Fibroblast of lung (primary cell): ENCODE measurements around the gene PHF10. TPM values are rescaled to one million over a fixed set of nuclear protein-coding genes. Genes with fewer than 3 reads are reported as not detected.

Source experiments
- DNase-seq, 2 donors: peaks; one replicate each; pipeline versions ENCODE4 v3.0.0 to v3.0.0-alpha.2; 2010; ENCODE audit warnings: low read depth in 2 of 2
- H2AFZ ChIP-seq: 2 replicates; pipeline ENCODE4 v1.5.1; 2012; ENCODE audit warnings: low read length, control low read depth, inconsistent platforms
- H3K27ac ChIP-seq: 2 replicates; pipeline ENCODE4 v1.5.1; 2011; ENCODE audit warnings: low read length, control low read depth; ENCODE audit not compliant: insufficient read depth
- H3K27me3 ChIP-seq: 2 replicates; pipeline ENCODE4 v1.5.1; 2011; ENCODE audit warnings: mild to moderate bottlenecking, low read length; ENCODE audit not compliant: control insufficient read depth, insufficient read depth
- H3K36me3 ChIP-seq: 2 replicates; pipeline ENCODE4 v1.5.1; 2011; ENCODE audit warnings: low read length; ENCODE audit not compliant: control insufficient read depth, insufficient read depth
- H3K4me1 ChIP-seq: 2 replicates; pipeline ENCODE4 v1.5.1; 2011; ENCODE audit warnings: low read length; ENCODE audit not compliant: control insufficient read depth, insufficient read depth; ENCODE audit errors: extremely low read depth
- H3K4me2 ChIP-seq: 2 replicates; pipeline ENCODE4 v1.5.1; 2011; ENCODE audit warnings: low read length, control low read depth; ENCODE audit not compliant: insufficient read depth; ENCODE audit errors: extremely low read depth
- H3K4me3 ChIP-seq, 4 experiments: fragments of 200-600 bp in 1 of 4; sonication (generic) in 1 of 4; replicated peaks in 1 of 4; 2 replicates each; pipeline ENCODE4 v1.5.1; 2011 to 2016; ENCODE audit warnings: low read length in 4 of 4, low read depth in 3 of 4, mild to moderate bottlenecking in 3 of 4, control low read depth in 2 of 4, inconsistent platforms in 1 of 4, mixed read lengths in 1 of 4; ENCODE audit not compliant: insufficient read depth in 1 of 4; ENCODE audit errors: control extremely low read depth in 1 of 4
- H3K79me2 ChIP-seq: 2 replicates; pipeline ENCODE4 v1.5.1; 2012; ENCODE audit warnings: mild to moderate bottlenecking, low read length, inconsistent platforms; ENCODE audit not compliant: control insufficient read depth, insufficient read depth
- H3K9ac ChIP-seq: 2 replicates; pipeline ENCODE4 v1.5.1; 2011; ENCODE audit warnings: mild to moderate bottlenecking, low read length, control low read depth; ENCODE audit not compliant: insufficient read depth
- H3K9me3 ChIP-seq: 2 replicates; pipeline ENCODE4 v1.5.1; 2012; ENCODE audit warnings: low read depth, low read length; ENCODE audit not compliant: control insufficient read depth, insufficient read depth
- H4K20me1 ChIP-seq: 2 replicates; pipeline ENCODE4 v1.5.1; 2011; ENCODE audit warnings: low read length; ENCODE audit not compliant: control insufficient read depth, insufficient read depth; ENCODE audit errors: extremely low read depth
- EZH2 ChIP-seq: IDR thresholded peaks from 2 replicates; pipeline ENCODE4 v1.5.1; 2012; ENCODE audit warnings: low read length, control low read depth, mild to moderate bottlenecking; ENCODE audit errors: missing control alignments
- polyA plus RNA-seq, 2 donors: library from polyadenylated mRNA; depleted of rRNA in 1 of 2; stranded (reverse) in 1 of 2; unstranded in 1 of 2; fragments of >200 nt; gene quantifications; 2 replicates each; pipeline ENCODE4 v1.2.1, GENCODE V29; 2011 to 2012; ENCODE audit warnings: missing spikeins in 1 of 2
- total RNA-seq: library from RNA; depleted of rRNA; stranded (reverse); fragments of >200 nt; gene quantifications from 2 replicates; pipeline ENCODE4 v1.2.1, GENCODE V29; 2014
- TF ChIP-seq, protein P1 (sequence below), 2 donors: IDR thresholded peaks in 1 of 2; conservative IDR thresholded peaks in 1 of 2; 1 replicate in 1 of 2; 2 replicates in 1 of 2; pipeline ENCODE4 v1.5.1; 2011 to 2012; ENCODE audit warnings: low read length in 2 of 2, control low read depth in 1 of 2, inconsistent platforms in 1 of 2, low read depth in 1 of 2, mild to moderate bottlenecking in 1 of 2

Gene PHF10
- total and polyA plus RNA-seq, 2 donors (not counting 1 experiment from before 2014, with no cell fraction given): 15.5 to 20.8 TPM

DNA sequence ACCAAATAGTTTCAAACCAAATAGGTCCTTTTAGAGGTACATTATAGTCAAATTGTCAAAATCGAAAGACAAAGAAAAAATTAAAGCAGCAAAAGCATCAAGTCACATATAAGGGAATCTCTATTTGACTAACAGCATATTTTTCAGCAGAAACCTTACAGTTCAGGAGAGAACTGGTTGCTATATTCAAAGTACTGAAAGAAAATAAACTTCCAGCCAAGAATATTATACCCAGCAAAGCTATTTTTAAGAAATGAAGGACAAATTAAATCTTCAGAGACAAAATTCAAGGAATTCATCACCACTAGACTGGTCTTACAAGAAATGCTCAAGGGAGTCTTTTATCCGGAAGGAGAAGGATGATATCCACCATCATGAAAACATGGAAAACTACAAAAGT lies 38.4 kb downstream of the PHF10 start:
- Histone ChIP-seq H3K27ac (no peak overlapping the region), H3K27me3 (no peaks in the 10 kb centered on the region), H3K4me2 (no peak overlapping the region), H4K20me1 (no peaks in the 10 kb centered on the region), H3K36me3 (no peaks in the 10 kb centered on the region), H3K4me1 (no peaks in the 10 kb centered on the region), H2AFZ (no peak overlapping the region), H3K79me2 (no peaks in the 10 kb centered on the region), H3K9me3 (no peaks in the 10 kb centered on the region), H3K9ac (no peak overlapping the region), H3K4me3 (no peak overlapping the region)
- no peak for DNase-seq
- no peak for TF ChIP-seq EZH2
- TF ChIP-seq, protein P1, sequence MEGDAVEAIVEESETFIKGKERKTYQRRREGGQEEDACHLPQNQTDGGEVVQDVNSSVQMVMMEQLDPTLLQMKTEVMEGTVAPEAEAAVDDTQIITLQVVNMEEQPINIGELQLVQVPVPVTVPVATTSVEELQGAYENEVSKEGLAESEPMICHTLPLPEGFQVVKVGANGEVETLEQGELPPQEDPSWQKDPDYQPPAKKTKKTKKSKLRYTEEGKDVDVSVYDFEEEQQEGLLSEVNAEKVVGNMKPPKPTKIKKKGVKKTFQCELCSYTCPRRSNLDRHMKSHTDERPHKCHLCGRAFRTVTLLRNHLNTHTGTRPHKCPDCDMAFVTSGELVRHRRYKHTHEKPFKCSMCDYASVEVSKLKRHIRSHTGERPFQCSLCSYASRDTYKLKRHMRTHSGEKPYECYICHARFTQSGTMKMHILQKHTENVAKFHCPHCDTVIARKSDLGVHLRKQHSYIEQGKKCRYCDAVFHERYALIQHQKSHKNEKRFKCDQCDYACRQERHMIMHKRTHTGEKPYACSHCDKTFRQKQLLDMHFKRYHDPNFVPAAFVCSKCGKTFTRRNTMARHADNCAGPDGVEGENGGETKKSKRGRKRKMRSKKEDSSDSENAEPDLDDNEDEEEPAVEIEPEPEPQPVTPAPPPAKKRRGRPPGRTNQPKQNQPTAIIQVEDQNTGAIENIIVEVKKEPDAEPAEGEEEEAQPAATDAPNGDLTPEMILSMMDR (conservative IDR thresholded peaks at IDR 0.05 in 1 of 2, IDR thresholded peaks at IDR 0.05 in 1 of 2; ENCODE audit: low read depth in 1 of 2, low read length in 2 of 2): no peak

DNA sequence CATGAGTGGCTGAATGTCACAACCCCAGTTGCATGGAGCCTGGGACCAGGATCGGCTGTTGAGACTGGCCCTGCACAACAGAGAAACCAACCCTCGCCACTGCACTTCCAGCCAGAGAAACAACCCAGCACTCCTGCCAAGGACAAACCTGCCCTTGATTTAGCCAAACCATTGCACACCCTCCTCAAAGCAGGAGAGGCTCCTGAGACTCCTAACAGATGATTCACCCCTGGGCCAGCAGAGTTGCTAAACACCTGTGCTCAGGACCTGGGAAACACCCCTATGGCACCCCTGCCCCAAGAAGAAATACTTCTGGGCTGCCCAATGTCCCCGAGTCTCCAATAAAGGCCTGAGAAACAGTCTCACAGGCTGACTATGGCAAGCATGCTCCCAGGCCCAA lies 40.2 kb downstream of the PHF10 start:
- Histone ChIP-seq H4K20me1 (no peaks in the 10 kb centered on the region), H3K9me3 (no peaks in the 10 kb centered on the region), H3K79me2 (no peaks in the 10 kb centered on the region), H3K27me3 (no peaks in the 10 kb centered on the region), H3K27ac (no peak overlapping the region), H3K9ac (no peak overlapping the region), H3K4me3 (no peak overlapping the region), H3K4me2 (no peak overlapping the region), H2AFZ (no peak overlapping the region), H3K4me1 (no peaks in the 10 kb centered on the region), H3K36me3 (no peaks in the 10 kb centered on the region)
- no peak for TF ChIP-seq EZH2
- TF ChIP-seq, protein P1 (conservative IDR thresholded peaks at IDR 0.05 in 1 of 2, IDR thresholded peaks at IDR 0.05 in 1 of 2; ENCODE audit: low read depth in 1 of 2, low read length in 2 of 2): no peak
- no peak for DNase-seq

DNA sequence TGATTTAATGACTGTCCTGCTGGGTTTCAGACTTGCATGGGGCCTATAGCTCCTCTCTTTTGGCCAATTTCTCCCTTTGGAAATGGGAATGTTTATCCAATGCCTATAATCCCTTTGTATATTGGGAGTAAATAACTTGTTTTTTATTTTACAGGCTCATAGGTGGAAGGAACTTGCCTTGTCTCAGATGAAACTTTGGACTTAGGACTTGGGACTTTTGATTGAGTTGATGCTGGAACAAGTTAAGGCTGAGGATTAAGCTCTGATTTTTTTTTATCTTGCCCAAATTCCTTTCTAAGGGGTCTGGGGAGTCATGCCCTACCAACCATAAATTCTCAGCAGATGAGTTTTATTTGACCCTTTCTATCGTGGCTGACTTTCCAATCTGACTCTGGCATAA lies 46.0 kb downstream of the PHF10 start:
- Histone ChIP-seq H4K20me1 (no peaks in the 10 kb centered on the region), H3K9me3 (no peaks in the 10 kb centered on the region), H3K27ac (no peak overlapping the region), H3K27me3 (no peaks in the 10 kb centered on the region), H3K4me1 (no peaks in the 10 kb centered on the region), H3K9ac (no peak overlapping the region), H2AFZ (no peak overlapping the region), H3K36me3 (no peaks in the 10 kb centered on the region), H3K79me2 (no peaks in the 10 kb centered on the region), H3K4me2 (no peak overlapping the region), H3K4me3 (no peak overlapping the region)
- TF ChIP-seq EZH2: no peak
- TF ChIP-seq, protein P1 (conservative IDR thresholded peaks at IDR 0.05 in 1 of 2, IDR thresholded peaks at IDR 0.05 in 1 of 2; ENCODE audit: low read depth in 1 of 2, low read length in 2 of 2): no peak
- no peak for DNase-seq
